Measurements from ENCODE around the gene MTERF4.

The MTERF4 gene

GRCh38 chr2:241087420-241088268, 14.4 kb downstream of the MTERF4 start:
- DNase-seq: no peak

DNA sequence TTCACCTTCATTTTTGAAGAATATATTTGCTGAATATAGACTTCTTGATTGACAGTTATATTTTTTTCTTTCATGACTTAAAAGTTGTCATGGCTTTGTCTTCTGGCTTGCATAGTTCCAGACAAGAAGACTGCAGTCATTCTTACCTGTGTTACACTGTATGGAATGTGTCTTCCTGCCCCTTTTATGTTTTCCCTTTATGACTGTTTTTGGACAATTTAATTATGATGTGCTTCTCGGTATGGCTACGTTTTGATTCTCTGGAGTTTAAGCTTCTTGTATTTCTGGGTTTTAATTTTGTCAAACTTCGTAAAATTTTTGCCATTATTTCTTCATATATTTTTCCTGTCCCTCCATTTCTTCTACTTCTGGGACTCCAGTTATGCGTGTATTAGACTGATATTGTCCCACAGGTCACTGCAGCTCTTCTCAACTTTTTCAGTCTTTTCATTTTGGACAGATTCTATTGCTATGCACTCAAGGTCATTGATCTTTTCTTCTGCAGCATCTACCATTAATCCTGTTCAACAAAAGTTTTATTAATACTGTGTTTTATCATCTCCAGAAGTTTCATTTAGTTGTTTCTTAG, 17.1 kb downstream of the MTERF4 start:
- no peak for DNase-seq

DNA sequence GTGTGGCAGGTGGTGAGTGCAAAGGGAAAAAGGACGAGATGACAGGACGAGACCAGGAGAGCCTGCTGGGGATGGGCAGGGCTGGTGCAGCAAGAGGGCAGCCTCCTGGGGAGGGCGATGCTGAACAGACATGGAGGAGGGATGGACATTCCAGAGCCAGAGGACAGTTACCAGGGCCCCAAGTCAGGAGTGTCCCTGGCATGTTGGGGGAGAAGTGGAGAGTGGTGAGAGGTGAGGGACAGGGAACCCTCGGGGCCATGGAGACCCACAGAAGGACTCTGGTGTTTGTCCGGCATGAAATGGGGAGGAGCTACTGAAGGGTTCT, 19.0 kb downstream of the MTERF4 start:
- DNase-seq: no peak

GRCh38 chr2:241082341-241083090, 19.6 kb downstream of the MTERF4 start:
- DNase-seq: no peak

- DNase-seq: no peak
Observed at GRCh38 chr2:241081643-241082340, 20.3 kb downstream of the MTERF4 start.

GRCh38 chr2:241081190-241081642, 20.9 kb downstream of the MTERF4 start:
- DNase-seq: no peak

DNA sequence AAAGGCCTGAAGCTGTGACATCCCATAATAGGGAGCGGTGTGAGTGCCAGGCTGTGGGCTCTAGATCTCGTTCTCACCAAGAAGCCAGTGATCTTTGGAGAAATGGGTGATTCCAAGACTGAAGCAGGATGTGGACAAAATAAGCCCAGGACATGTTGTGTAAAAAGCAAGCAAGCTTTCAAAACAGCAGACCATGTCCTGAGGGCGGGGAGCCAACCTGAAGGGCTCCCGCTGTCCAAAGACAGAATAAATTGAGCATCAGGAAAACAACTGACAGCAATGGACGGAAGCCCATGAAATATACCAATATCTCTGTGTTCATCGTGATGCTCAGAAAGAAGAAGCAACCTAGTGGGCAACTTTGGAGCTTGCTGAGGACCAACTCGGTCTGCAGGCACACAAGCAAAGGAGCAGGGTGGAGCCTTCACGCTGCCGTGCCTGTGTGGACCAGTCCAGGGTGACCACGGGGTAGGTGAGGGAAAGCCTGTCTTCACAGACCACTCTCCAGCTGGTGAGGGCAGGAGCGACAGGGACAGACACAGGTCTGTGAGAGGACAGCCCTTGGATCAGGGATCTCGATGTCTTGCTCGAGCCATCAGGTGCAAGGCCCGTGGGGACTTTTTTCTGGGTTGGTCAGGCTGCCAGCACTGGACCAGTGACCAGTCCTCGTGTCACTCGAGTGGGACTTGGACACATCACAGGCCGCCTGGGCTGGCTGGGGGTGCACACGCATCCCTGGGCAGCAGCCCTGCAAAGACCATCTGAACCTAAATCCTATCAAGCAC, 21.5 kb downstream of the MTERF4 start:
- no peak for DNase-seq

- no peak for DNase-seq
Observed at GRCh38 chr2:241074901-241075540, 27.1 kb downstream of the MTERF4 start.

- DNase-seq: no peak
Observed at GRCh38 chr2:241074065-241074818, 27.8 kb downstream of the MTERF4 start.

- DNase-seq: no peak
Observed at GRCh38 chr2:241073166-241074064, 28.7 kb downstream of the MTERF4 start.

GRCh38 chr2:241072553-241073165, 29.4 kb downstream of the MTERF4 start:
- DNase-seq: no peak

DNA sequence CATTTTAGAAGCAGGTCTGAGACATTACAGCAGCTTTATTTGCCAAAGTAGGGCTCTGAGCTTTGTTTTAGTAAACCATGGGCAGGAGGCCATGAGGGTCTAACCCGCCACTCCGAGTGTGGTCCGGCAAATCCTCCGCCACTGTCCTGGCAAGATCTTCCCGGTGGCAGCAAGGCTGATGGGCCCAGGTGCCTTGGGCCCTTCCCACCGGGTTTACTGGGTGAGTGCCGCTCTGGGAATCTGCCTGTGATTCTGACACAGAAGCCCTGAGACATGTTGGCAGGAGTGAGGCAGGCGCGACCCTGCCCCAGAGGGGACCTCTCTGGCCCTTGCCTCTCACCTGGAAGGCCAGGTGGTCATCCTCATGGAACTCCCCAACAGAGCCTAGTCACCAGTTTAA, 29.9 kb downstream of the MTERF4 start:
- DNase-seq: no peak

DNA sequence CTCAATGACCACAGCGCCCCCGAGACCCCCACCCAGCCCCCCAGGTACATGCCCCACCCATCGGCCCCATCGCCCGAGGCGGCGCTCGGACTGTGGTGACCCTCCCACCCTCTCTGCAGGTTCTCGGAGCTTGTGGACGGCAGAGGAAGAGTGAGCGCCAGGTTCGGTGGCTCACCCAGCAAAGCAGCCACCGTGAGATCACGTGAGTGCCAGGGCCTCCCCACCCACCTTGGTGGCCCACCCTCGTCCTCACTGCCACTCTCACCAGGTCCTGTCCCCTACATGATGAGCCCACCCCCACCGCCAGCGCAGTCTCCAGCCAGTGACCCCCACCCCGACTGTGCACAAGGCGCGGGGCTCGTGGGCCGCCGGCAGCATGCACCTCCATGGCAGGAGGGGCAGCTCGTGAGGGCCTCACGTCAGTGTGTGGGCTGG, 30.4 kb downstream of the MTERF4 start:
- DNase-seq: no peak

DNA sequence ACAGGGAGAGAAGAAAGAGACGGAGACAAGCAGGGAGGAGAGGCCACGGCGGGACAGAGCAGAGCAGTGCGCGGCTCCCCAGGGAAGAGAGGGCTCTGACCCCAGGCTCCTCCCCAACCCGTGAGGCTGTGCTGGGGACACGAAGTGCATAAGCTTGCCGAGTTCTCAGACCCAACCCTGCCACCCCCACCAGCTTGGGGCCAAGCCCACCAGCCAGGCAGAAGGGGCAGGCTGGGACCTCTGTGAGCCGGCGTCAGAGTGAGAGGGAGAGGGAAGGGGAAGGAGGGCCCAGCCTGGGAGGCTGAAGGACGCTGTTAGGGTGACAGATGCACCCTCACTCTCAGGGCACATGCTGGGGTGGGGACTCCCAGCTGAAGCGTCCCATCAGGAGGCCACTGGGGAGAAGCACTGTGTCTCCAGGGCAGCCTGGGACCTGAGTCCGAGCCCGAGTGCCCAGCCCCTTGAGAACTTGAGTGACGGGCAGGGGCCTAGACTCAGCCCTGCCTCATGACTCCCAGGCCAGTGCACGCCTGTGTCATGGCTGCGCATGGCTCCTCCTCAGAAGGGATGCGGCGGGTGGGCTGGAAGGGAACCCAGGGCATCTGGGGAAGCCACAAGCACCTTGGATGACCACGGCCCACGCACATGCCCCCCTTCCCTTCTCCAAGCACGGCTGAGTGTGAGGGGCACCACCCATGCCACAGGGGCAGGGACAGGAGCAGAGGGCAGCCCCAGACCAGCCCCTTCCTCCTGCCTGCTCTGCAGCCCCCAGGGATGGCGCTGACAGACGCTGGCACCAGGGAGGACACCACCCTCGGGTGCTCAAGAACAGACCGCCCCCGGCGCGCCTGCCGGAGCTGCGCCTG, 31.0 kb downstream of the MTERF4 start:
- no peak for DNase-seq

GRCh38 chr2:241070361-241070760, 31.7 kb downstream of the MTERF4 start:
- no peak for DNase-seq

- DNase-seq: no peak
Observed at GRCh38 chr2:241069821-241070281, 32.2 kb downstream of the MTERF4 start.

GRCh38 chr2:241068942-241069810, 32.9 kb downstream of the MTERF4 start:
- no peak for DNase-seq
